Measurements from ENCODE around the gene CLPSL1. TPM values are rescaled to one million over a fixed set of nuclear protein-coding genes. Genes with fewer than 3 reads are reported as not detected.
A peak's percentile ranks its signal among the peaks of the same experiment; 100 is the strongest.

CLPSL1 gene
- total RNA-seq, 1 experiment from 2014 or later, result not detected

- H3K9me3 Mint-ChIP-seq (ENCODE audit: unreplicated experiment), result no peaks in the 10 kb centered on the region
- peaks cover 13% of the 10 kb centered on the region for H3K27me3 Mint-ChIP-seq (ENCODE audit: insufficient read depth, unreplicated experiment)
- no TSS peak for BruUV-seq (replicated peaks)
- TF ChIP-seq CTCF (IDR thresholded peaks at IDR 0.05; ENCODE audit: unreplicated experiment), result no peak
- ChIA-PET CTCF (no interaction called here), POLR2A (interaction anchor here (0.6 kb wide), 3 partner anchors 18 to 319 kb away, joined by 3 to 4 read pairs (median 3); no protein-coding TSS in a partner anchor)
- DNase-seq (ENCODE audit: unreplicated experiment), result peak; percentile 82
- H3K36me3 Mint-ChIP-seq (ENCODE audit: insufficient read depth, unreplicated experiment), result no peaks in the 10 kb centered on the region
- H3K4me3 Mint-ChIP-seq (ENCODE audit: unreplicated experiment), result no peak overlapping the region
- no peak overlapping the region for H3K27ac Mint-ChIP-seq (ENCODE audit: low read depth, unreplicated experiment)
- intact Hi-C loops (cut with micrococcal nuclease), result no loop called here
- peaks cover 32% of the 10 kb centered on the region for H3K4me1 Mint-ChIP-seq (ENCODE audit: insufficient read depth, unreplicated experiment)
Measured at GRCh38 chr6:35782424-35782823, 1.6 kb downstream of the CLPSL1 start.

- Mint-ChIP-seq H3K27me3 (ENCODE audit: insufficient read depth, unreplicated experiment) (peaks cover 28% of the 10 kb centered on the region), H3K36me3 (ENCODE audit: insufficient read depth, unreplicated experiment) (no peaks in the 10 kb centered on the region), H3K4me1 (ENCODE audit: insufficient read depth, unreplicated experiment) (peaks cover 23% of the 10 kb centered on the region), H3K9me3 (ENCODE audit: unreplicated experiment) (no peaks in the 10 kb centered on the region), H3K27ac (ENCODE audit: low read depth, unreplicated experiment) (no peak overlapping the region), H3K4me3 (ENCODE audit: unreplicated experiment) (no peak overlapping the region)
- POLR2A ChIA-PET, result no interaction called here
- BruUV-seq (replicated peaks), result no TSS peak
- CTCF ChIA-PET, result interaction anchor here (0.6 to 0.7 kb wide), 3 partner anchors 261 to 440 kb away, joined by 3 to 4 read pairs (median 3); no protein-coding TSS in a partner anchor
- DNase-seq (ENCODE audit: unreplicated experiment), result no peak
- no peak for TF ChIP-seq CTCF (IDR thresholded peaks at IDR 0.05; ENCODE audit: unreplicated experiment)
- intact Hi-C loops (cut with micrococcal nuclease), result no loop called here
Measured at GRCh38 chr6:35784200-35784599, 3.4 kb downstream of the CLPSL1 start.

GRCh38 chr6:35786272-35786671 lies 5.5 kb downstream of the CLPSL1 start:
- no peaks in the 10 kb centered on the region for H3K9me3 Mint-ChIP-seq (ENCODE audit: unreplicated experiment)
- TF ChIP-seq CTCF (IDR thresholded peaks at IDR 0.05; ENCODE audit: unreplicated experiment), result no peak
- intact Hi-C loops (cut with micrococcal nuclease), result no loop called here
- H3K4me1 Mint-ChIP-seq (ENCODE audit: insufficient read depth, unreplicated experiment), result peaks cover 19% of the 10 kb centered on the region
- no TSS peak for BruUV-seq (replicated peaks)
- H3K27me3 Mint-ChIP-seq (ENCODE audit: insufficient read depth, unreplicated experiment), result peaks cover 31% of the 10 kb centered on the region
- ChIA-PET CTCF (no interaction called here), POLR2A (interaction anchor here (2.7 kb wide), 1 partner anchor 11 kb away, joined by 12 read pairs; the partner anchor contains the start of gene CLPS)
- H3K27ac Mint-ChIP-seq (ENCODE audit: low read depth, unreplicated experiment), result no peak overlapping the region
- H3K4me3 Mint-ChIP-seq (ENCODE audit: unreplicated experiment), result no peak overlapping the region
- H3K36me3 Mint-ChIP-seq (ENCODE audit: insufficient read depth, unreplicated experiment), result no peaks in the 10 kb centered on the region
- DNase-seq (ENCODE audit: unreplicated experiment), result no peak

GRCh38 chr6:35786810-35787209 lies 6.0 kb downstream of the CLPSL1 start:
- DNase-seq (ENCODE audit: unreplicated experiment), result no peak
- Mint-ChIP-seq H3K27ac (ENCODE audit: low read depth, unreplicated experiment) (no peak overlapping the region), H3K27me3 (ENCODE audit: insufficient read depth, unreplicated experiment) (peaks cover 31% of the 10 kb centered on the region), H3K4me3 (ENCODE audit: unreplicated experiment) (no peak overlapping the region), H3K4me1 (ENCODE audit: insufficient read depth, unreplicated experiment) (peaks cover 13% of the 10 kb centered on the region), H3K36me3 (ENCODE audit: insufficient read depth, unreplicated experiment) (no peaks in the 10 kb centered on the region), H3K9me3 (ENCODE audit: unreplicated experiment) (no peaks in the 10 kb centered on the region)
- intact Hi-C loops (cut with micrococcal nuclease), result no loop called here
- ChIA-PET POLR2A (interaction anchor here (2.7 kb wide), 1 partner anchor 11 kb away, joined by 12 read pairs; the partner anchor contains the start of gene CLPS), CTCF (no interaction called here)
- BruUV-seq (replicated peaks), result no TSS peak
- no peak for TF ChIP-seq CTCF (IDR thresholded peaks at IDR 0.05; ENCODE audit: unreplicated experiment)

Measured in MCF 10A (cell line).